ENCODE results near the gene CHSY1.

DNA sequence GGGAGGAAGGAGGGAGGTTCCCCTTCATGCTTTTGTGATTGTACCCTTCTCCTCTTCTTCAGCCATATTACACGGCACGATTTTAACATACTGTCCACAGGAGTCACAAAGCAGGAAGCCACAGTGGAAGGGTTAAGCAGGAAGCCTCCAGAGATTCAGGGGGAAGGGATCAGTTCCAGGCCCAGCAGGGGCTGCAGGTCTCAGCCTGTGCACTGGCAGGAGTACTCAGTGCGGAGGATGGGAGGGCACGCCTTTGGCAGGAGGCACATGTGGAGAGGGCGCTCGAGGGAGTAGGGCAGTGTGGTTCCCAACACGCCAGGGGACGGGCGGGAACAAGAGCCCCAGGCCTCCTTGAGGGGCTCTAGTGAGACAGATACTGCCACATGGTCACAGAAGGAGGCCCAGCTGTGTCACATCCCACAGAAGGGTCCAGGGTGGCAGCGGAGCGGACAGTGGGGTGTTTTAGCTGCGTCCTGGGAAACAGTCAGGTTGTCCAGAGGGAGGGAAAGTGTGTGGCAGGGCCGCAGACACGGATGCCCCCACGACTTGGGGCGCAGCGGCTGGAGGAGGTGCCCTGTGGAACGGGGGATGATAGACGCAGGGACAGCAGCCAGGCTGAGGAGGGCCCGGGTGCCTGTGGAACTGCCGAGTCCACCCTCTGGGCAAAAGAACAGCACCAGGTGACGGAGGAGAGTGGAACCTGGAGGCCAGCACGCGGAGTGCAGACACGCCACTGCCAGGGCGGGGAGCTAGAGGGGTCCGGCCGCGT lies 77.5 kb downstream of the CHSY1 start:
- TF ChIP-seq CTCF (conservative IDR thresholded peaks at IDR 0.05) (no peak), ZFX (IDR thresholded peaks at IDR 0.05) (no peak)
